GM13977 (cell line): ENCODE data around the gene LMX1B.
"Not testable (repeated sequence)": the region's sequence is repeated elsewhere in the genome, so short reads cannot be mapped to it uniquely, and the experiment has no call there.

Experiments
- DNase-seq: peaks from one replicate; pipeline ENCODE4 v3.0.0; 2012; ENCODE audit warnings: low spot score
- in situ Hi-C: fragments of 300-500 bp; cut with MboI; formaldehyde crosslinking; loops from one replicate; pipeline ENCODE4 v1.12.0; 2022; ENCODE audit warnings: low sequenced_read_pairs, low pct_unique_long_range_greater_than_20kb, mixed read lengths, inconsistent platforms; ENCODE audit not compliant: unreplicated experiment
- TF ChIP-seq, protein P1 (sequence below): IDR thresholded peaks from 2 replicates; pipeline ENCODE4 v1.5.1; 2012; ENCODE audit warnings: mild to moderate bottlenecking, control low read depth; ENCODE audit not compliant: insufficient read depth; ENCODE audit errors: extremely low read depth, missing control alignments

Gene LMX1B

GRCh38 chr9:126647585-126648411 is 34.1 kb downstream of the LMX1B start:
- no peak for DNase-seq
- in situ Hi-C loops = no loop called here
- TF ChIP-seq, protein P1, sequence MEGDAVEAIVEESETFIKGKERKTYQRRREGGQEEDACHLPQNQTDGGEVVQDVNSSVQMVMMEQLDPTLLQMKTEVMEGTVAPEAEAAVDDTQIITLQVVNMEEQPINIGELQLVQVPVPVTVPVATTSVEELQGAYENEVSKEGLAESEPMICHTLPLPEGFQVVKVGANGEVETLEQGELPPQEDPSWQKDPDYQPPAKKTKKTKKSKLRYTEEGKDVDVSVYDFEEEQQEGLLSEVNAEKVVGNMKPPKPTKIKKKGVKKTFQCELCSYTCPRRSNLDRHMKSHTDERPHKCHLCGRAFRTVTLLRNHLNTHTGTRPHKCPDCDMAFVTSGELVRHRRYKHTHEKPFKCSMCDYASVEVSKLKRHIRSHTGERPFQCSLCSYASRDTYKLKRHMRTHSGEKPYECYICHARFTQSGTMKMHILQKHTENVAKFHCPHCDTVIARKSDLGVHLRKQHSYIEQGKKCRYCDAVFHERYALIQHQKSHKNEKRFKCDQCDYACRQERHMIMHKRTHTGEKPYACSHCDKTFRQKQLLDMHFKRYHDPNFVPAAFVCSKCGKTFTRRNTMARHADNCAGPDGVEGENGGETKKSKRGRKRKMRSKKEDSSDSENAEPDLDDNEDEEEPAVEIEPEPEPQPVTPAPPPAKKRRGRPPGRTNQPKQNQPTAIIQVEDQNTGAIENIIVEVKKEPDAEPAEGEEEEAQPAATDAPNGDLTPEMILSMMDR = no peak

DNA sequence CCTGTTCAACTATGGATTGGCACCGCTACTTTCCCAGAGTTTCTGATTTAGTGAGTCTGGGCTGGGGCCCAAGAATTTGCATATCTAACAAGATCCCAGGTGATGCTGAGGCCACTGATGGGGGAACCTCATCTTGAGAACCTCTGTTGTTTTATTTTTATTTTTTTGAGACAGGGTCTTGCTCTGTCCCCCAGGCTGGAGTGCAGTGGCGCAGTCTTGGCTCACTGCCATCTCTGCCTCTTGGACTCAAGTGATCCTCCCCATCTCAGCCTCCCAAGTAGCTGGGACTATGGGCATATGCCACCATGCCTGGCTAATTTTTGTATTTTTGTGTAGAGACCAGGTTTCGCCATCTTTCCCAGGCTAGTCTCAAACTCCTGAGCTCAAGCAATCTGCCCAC is 35.7 kb downstream of the LMX1B start:
- DNase-seq = no peak
- TF ChIP-seq, protein P1 = no peak
- in situ Hi-C loops = no loop called here

DNA sequence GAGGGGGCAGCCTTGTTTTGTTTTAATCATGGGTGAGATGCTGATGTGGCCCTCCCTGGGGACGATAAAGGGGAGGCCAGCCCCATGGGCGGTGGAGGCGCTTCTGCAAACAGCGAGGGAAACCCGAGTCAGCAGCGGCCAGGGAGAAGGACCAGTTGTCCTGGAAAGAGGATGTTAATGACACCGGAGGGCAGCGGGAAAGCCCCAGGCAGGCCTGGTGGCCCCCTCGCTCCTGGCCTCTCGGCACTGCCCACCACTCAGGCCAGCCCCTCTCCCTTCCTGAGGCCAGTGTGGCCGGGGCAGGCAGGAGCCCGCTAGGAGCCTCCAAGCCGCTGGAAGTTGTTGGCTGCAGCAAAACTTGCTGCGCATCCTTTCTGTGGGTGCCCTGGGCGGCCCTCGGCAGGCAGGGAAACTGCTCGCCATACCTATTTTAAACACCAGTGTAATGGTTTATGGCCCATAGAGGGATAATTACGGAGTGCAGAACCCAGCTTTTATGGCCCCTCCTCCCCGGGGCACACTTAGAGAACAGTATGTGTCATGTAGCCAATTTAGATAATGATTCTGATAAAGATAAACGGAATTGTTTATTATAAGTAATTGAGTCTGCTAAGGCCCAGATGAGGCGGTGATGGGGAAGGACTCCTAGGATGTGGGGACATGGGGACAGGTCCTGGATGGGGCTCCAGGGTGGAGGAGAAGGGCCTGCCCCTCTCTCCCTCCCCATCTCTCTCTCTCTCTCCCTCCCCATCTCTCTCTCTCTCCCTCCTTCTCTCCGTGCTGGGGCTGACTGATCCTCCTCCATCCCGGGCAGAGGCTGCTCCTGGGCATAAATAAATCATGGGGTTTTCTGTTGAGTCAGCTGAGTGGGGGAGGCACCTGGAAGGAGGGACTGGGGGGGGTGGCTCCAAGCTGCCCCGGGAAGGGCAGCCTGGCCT is 36.9 kb downstream of the LMX1B start:
- TF ChIP-seq, protein P1 = no peak
- no peak for DNase-seq
- in situ Hi-C loops = no loop called here

DNA sequence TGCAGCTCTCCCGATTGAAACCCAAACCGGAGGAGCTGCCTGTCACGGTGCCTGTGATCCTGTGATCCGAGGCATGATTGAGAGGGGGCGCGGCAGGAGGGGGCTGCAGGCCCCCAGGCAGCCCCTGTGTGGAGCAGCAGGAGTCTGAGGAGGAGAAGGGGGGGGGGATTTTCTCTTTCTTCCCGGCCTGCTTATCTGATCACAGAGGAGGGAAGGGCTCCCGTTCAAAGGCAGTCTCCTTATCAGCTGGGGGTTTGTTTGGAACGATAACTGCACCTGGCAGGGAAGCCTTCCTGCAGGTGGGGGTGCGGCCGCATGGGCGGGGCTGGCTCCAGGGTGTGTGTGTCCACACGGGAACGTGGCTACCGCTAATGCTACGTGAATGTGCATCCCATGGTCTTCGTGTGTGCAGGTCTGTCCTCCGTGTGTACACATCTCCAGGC is 38.4 kb downstream of the LMX1B start:
- TF ChIP-seq, protein P1 = no peak
- no peak for DNase-seq
- in situ Hi-C loops = no loop called here

- TF ChIP-seq, protein P1 = no peak
- in situ Hi-C loops = no loop called here
- DNase-seq = no peak
These were observed 40.4 kb downstream of the LMX1B start for GRCh38 chr9:126654124-126654523.

DNA sequence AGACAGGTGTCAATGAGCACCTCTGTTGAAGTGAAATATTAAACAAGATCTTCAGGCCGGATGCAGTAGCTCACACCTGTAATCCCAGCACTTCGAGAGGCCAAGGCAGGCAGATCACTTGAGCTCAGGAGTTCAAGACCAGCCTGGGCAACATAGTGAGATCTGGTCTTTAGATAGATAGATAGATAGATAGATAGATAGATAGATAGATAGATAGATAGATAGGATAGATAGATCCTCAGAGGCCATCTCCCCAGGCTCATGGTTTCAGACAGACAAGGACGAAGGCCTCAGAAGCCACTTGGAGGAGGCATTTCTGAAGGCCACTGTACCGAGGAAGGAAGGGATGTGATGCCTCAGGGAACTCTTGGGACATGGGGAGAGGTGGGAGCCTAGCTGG is 42.5 kb downstream of the LMX1B start:
- DNase-seq, in situ Hi-C loops: not testable (repeated sequence)

GRCh38 chr9:126658201-126658825 is 44.6 kb downstream of the LMX1B start:
- DNase-seq = no peak
- in situ Hi-C loops = no loop called here
- TF ChIP-seq, protein P1 = no peak
